K562 (cell line): Measurements from ENCODE around the gene SLC6A20.

Experiments
- COPS2 ChIP-seq: fragments of 450-650 bp; conservative IDR thresholded peaks from 2 replicates; pipeline ENCODE4 v1.6.1; 2016; ENCODE audit warnings: mild to moderate bottlenecking, moderate library complexity
- FOXK2 ChIP-seq, 2 experiments: fragments of 450-650 bp; IDR thresholded peaks in 1 of 2; conservative IDR thresholded peaks in 1 of 2; 2 replicates each; pipeline ENCODE4 v1.6.1; 2016; ENCODE audit warnings: low read depth in 2 of 2, mild to moderate bottlenecking in 1 of 2
- FOXP1 ChIP-seq: sonication (generic); formaldehyde crosslinking; IDR thresholded peaks from 2 replicates; pipeline ENCODE4 v1.8.0; 2022; ENCODE audit warnings: mild to moderate bottlenecking, missing genetic modification reagents
- HNRNPK ChIP-seq: fragments of 200-400 bp; formaldehyde crosslinking; IDR thresholded peaks from one replicate; pipeline ENCODE4 v1.6.1; 2018; ENCODE audit warnings: mild to moderate bottlenecking, low read depth, low read length; ENCODE audit not compliant: poor library complexity, severe bottlenecking
- MAFF ChIP-seq: IDR thresholded peaks from 2 replicates; pipeline ENCODE4 v1.6.1; 2012; ENCODE audit warnings: low read length, improper control_type of control experiment
- POLR2A ChIP-seq: fragments of 450-650 bp; conservative IDR thresholded peaks from 2 replicates; pipeline ENCODE4 v1.6.1; 2016
- SMAD3 ChIP-seq: fragments of 450-650 bp; formaldehyde crosslinking; conservative IDR thresholded peaks from 2 replicates; pipeline ENCODE4 v1.4.0; 2020; ENCODE audit warnings: mild to moderate bottlenecking
- YY1 ChIP-seq, 3 experiments: IDR thresholded peaks; 2 replicates each; pipeline ENCODE4 v1.6.1; 2011; ENCODE audit warnings: low read length in 2 of 3, mild to moderate bottlenecking in 2 of 3, moderate library complexity in 2 of 3, borderline replicate concordance in 1 of 3, control low read depth in 1 of 3, low read depth in 1 of 3; ENCODE audit not compliant: insufficient read depth in 3 of 3, insufficient replicate concordance in 2 of 3, control insufficient read depth in 1 of 3, insufficient read length in 1 of 3; ENCODE audit errors: extremely low read depth in 1 of 3
- ZNF12 ChIP-seq: sonication (generic); formaldehyde crosslinking; IDR thresholded peaks from 2 replicates; pipeline ENCODE4 v1.4.0; 2020; ENCODE audit warnings: mild to moderate bottlenecking, missing genetic modification reagents
- ZNF583 ChIP-seq: fragments of 250-450 bp; sonication (Bioruptor Pico); IDR thresholded peaks from 2 replicates; pipeline ENCODE4 v1.4.0; 2020
- ZNF707 ChIP-seq: fragments of 250-450 bp; sonication (Bioruptor Pico); conservative IDR thresholded peaks from 2 replicates; pipeline ENCODE4 v1.8.0; 2022; ENCODE audit warnings: inconsistent platforms, mild to moderate bottlenecking, moderate library complexity
- TF ChIP-seq, protein P1 (sequence below), 3 experiments: IDR thresholded peaks in 2 of 3; conservative IDR thresholded peaks in 1 of 3; 2 replicates each; pipeline ENCODE4 v1.5.1; 2011 to 2012; ENCODE audit warnings: low read length in 3 of 3, mild to moderate bottlenecking in 3 of 3, control low read depth in 2 of 3, improper control_type of control experiment in 1 of 3, inconsistent platforms in 1 of 3, low read depth in 1 of 3, mixed read lengths in 1 of 3, moderate library complexity in 1 of 3; ENCODE audit not compliant: insufficient read depth in 2 of 3
- TF ChIP-seq, protein P2 (sequence below): fragments of 450-650 bp; IDR thresholded peaks from 2 replicates; pipeline ENCODE4 v1.6.1; 2018; ENCODE audit not compliant: partially characterized antibody

DNA sequence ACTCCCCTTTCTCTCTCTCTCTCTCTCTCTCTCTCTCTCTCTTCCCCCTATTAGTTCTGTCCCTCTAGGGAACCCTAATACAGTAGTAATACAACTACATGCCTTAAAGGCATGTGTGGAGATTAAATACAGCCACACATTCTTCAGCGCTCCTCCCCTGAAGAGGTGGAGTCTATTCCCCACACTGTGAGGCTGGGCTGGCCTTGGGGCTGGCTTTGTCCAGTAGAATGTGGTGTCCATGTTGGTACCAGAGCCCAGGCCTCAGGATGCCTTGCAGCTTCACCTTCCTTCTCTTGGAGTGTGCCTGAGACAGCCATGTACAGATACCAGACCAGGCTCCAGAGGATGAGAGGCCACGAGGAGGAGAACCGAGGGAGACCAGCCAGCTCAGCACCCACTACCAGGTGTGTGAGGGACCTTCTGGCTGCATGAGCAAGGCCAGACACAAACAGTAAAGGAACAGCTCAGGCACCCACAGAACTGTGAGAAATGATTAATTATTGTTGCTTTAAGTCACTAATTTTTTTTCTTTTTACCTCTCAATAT lies 10.7 kb downstream of the SLC6A20 start:
- TF ChIP-seq ZNF707 (CRISPR knock-in tag), result no peak
- TF ChIP-seq HNRNPK, result no peak
- no peak for TF ChIP-seq POLR2A
- TF ChIP-seq, protein P1, sequence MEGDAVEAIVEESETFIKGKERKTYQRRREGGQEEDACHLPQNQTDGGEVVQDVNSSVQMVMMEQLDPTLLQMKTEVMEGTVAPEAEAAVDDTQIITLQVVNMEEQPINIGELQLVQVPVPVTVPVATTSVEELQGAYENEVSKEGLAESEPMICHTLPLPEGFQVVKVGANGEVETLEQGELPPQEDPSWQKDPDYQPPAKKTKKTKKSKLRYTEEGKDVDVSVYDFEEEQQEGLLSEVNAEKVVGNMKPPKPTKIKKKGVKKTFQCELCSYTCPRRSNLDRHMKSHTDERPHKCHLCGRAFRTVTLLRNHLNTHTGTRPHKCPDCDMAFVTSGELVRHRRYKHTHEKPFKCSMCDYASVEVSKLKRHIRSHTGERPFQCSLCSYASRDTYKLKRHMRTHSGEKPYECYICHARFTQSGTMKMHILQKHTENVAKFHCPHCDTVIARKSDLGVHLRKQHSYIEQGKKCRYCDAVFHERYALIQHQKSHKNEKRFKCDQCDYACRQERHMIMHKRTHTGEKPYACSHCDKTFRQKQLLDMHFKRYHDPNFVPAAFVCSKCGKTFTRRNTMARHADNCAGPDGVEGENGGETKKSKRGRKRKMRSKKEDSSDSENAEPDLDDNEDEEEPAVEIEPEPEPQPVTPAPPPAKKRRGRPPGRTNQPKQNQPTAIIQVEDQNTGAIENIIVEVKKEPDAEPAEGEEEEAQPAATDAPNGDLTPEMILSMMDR (IDR thresholded peaks at IDR 0.05 in 2 of 3, conservative IDR thresholded peaks at IDR 0.05 in 1 of 3; ENCODE audit: insufficient read depth in 2 of 3, low read depth in 1 of 3, low read length in 3 of 3), result no peak
- TF ChIP-seq SMAD3, result no peak
- TF ChIP-seq, protein P2, sequence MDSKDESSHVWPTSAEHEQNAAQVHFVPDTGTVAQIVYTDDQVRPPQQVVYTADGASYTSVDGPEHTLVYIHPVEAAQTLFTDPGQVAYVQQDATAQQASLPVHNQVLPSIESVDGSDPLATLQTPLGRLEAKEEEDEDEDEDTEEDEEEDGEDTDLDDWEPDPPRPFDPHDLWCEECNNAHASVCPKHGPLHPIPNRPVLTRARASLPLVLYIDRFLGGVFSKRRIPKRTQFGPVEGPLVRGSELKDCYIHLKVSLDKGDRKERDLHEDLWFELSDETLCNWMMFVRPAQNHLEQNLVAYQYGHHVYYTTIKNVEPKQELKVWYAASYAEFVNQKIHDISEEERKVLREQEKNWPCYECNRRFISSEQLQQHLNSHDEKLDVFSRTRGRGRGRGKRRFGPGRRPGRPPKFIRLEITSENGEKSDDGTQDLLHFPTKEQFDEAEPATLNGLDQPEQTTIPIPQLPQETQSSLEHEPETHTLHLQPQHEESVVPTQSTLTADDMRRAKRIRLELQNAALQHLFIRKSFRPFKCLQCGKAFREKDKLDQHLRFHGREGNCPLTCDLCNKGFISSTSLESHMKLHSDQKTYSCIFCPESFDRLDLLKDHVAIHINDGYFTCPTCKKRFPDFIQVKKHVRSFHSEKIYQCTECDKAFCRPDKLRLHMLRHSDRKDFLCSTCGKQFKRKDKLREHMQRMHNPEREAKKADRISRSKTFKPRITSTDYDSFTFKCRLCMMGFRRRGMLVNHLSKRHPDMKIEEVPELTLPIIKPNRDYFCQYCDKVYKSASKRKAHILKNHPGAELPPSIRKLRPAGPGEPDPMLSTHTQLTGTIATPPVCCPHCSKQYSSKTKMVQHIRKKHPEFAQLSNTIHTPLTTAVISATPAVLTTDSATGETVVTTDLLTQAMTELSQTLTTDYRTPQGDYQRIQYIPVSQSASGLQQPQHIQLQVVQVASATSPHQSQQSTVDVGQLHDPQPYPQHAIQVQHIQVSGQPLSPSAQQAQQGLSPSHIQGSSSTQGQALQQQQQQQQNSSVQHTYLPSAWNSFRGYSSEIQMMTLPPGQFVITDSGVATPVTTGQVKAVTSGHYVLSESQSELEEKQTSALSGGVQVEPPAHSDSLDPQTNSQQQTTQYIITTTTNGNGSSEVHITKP, result no peak
- TF ChIP-seq COPS2, result no peak
- TF ChIP-seq ZNF12 (CRISPR knock-in tag), result no peak
- TF ChIP-seq FOXP1 (CRISPR knock-in tag), result no peak
- TF ChIP-seq MAFF, result no peak
- TF ChIP-seq ZNF583 (CRISPR knock-in tag), result no peak
- TF ChIP-seq YY1 (IDR thresholded peaks at IDR 0.05; ENCODE audit: borderline replicate concordance in 1 of 3, control insufficient read depth in 1 of 3, extremely low read depth in 1 of 3, insufficient read depth in 3 of 3, insufficient read length in 1 of 3, insufficient replicate concordance in 2 of 3, low read depth in 1 of 3, low read length in 2 of 3), result no peak
- no peak for TF ChIP-seq FOXK2 (conservative IDR thresholded peaks at IDR 0.05 in 1 of 2, IDR thresholded peaks at IDR 0.05 in 1 of 2; ENCODE audit: low read depth in 2 of 2)
